IPS-NIHi7 (cell line): ENCODE measurements around the gene ZFP28.

Experiments used
- DNase-seq: peaks from one replicate; pipeline ENCODE4 v3.0.0; 2012; ENCODE audit warnings: mixed read lengths; ENCODE audit errors: extremely low spot score

ZFP28 gene

DNA sequence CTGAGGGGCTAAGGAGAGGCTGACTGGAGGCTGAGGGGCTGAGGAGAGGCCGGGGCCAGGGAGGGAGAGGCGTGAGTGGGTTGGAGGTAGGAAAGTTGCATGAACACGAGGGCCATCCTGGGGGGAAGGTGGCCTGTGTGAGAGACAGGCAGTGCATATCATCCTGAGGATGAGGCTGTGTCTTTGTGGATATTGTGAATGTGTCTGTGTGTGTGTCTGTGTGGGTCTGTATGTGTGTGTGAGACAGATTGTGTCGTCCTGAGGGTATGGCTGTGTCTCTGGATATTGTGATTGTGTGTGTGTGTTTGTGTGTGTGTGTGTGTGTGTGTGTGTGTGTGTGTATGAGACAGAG, 56.8 kb downstream of the ZFP28 start:
- DNase-seq, result no peak

DNA sequence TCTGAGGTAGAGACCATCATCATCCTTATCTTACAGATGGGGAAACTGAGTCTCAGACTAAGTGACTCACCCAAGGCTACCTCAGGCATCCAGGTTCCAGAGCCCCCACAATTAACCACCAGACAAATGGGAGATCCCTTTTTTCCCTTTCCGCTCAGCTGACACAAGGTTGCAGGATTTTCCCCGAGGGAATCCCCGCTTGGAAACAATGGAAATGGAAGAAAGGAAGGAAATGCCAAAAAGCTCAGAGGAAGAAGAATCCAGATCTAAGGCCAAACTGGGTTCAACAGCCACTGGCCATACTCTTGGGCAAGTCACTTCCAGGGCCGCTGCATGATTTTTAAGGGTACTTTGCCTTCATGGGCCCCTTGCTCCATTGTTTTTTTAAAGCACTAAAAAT, 57.9 kb downstream of the ZFP28 start:
- DNase-seq, result no peak

DNA sequence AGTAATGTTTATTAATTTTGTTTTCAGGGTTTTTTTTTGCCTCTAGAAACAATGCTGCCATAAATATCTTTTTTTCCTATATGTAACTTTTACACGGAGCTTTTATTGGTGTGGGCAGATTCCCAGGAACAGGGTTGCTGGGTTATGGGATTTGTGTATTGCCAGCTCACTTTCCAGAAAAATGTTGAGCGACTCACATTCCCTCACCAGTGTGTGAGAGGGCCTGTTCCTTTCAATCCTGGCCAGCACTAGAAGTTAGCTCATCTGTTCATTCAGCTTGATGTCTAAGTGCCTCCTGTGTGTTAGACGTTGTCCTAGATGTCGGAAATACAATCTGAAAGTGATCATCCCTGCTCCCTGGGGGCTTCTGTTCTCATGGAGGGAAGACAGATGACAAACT, 58.9 kb downstream of the ZFP28 start:
- no peak for DNase-seq

DNA sequence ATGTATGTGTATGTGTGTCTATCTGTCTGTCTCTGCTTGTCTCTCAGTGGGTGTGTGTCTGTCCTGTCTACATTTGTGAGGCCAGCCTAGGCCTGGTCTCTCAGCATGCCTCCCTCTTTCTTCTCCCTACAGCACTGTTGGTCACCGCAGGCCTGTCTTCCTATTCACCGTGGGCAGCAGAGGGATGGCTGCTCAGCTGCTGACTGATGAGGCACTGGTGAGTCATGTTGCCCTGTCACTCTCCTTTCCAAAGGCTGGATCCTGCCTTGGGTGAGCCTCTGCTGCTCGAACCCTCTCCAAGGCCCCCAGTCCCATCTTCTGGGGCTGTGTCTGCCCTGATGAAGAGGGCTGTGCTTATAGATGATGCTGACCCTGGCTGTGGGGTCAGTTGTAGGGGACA, 62.6 kb downstream of the ZFP28 start:
- DNase-seq, result no peak

DNA sequence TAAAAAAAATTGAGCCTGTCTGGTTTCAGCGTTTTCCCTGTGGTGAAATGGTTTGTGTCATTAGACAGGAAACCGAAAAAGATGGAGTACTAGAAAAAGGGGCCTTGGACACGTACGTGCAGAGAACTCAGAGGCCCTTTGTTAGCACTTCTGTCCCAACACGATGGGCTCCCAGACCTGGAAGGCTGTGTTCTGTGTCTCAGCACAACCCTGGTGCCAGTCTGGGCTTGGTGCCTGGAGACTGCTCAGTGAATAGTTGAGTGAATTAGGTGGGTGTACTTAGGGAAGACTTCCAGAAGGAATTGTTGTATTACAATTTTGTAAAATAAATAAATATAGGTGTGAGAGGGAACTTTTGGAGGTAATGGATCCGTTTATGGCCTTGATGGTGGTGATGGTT, 65.1 kb downstream of the ZFP28 start:
- DNase-seq, result no peak
